K562 (cell line): Measurements from ENCODE around the gene PREX1. TPM values are rescaled to one million over a fixed set of nuclear protein-coding genes. Genes with fewer than 3 reads are reported as not detected.

Experiments
- ATAC-seq: fragments of 200-7000 bp; cut with Tn5 transposase; 3 replicates; pipeline ENCODE4 v1.9.1; 2020; ENCODE audit warnings: moderate library complexity
- BruUV-seq: library from RNA; stranded (reverse); fragments of 400-500 nt; replicated peaks from 2 replicates; lab custom pipeline; 2021; lab: Mats Ljungman, UMichigan
- CTCF ChIA-PET: fragments of 300-600 bp; formaldehyde crosslinking; extraction: SDS; loops from one replicate; lab custom pipeline; 2021; ENCODE audit warnings: low intra/inter-chr PET ratio; lab: Yijun Ruan, JAX
- POLR2A ChIA-PET: fragments of 300-600, 350-650 bp; sonication (Branson Sonifier 250); formaldehyde crosslinking; extraction: SDS; loops from one replicate; lab custom pipeline; 2021; ENCODE audit warnings: antibody characterized with exemption, inconsistent platforms; lab: Yijun Ruan, JAX
- DNase-seq, 4 experiments: peaks; one replicate each; pipeline versions ENCODE4 v3.0.0 to v3.0.0-alpha.2; 2011 to 2018; ENCODE audit warnings: low spot score in 3 of 4, mixed read lengths in 3 of 4; ENCODE audit errors: extremely low read depth in 1 of 4
- FAIRE-seq: peaks from 2 replicates; lab custom pipeline; 2011; peaks lifted over from hg19 to GRCh38; lab: Jason Lieb, UNC
- H2AFZ ChIP-seq: 2 replicates; pipeline ENCODE4 v1.6.0; 2011; ENCODE audit warnings: low read depth, low read length, control low read depth, inconsistent platforms
- H3K27ac ChIP-seq: fragments of 200-600 bp; 3 replicates; pipeline ENCODE4 v1.8.0; 2011; ENCODE audit warnings: low read depth, mild to moderate bottlenecking, control low read depth, inconsistent platforms, low read length, moderate library complexity, mixed read lengths; ENCODE audit errors: extremely low read depth
- H3K27me3 ChIP-seq, 2 experiments: fragments of 300-600 bp in 1 of 2; 2 replicates in 1 of 2; 3 replicates in 1 of 2; pipeline versions ENCODE4 v1.6.0 to v1.8.0; 2011; ENCODE audit warnings: inconsistent platforms in 2 of 2, low read length in 2 of 2, mild to moderate bottlenecking in 1 of 2, mixed read lengths in 1 of 2, moderate library complexity in 1 of 2; ENCODE audit not compliant: control insufficient read depth in 2 of 2, insufficient read depth in 2 of 2
- H3K36me3 ChIP-seq: fragments of 300-600 bp; 3 replicates; pipeline ENCODE4 v1.8.0; 2011; ENCODE audit warnings: mild to moderate bottlenecking, low read length, inconsistent platforms; ENCODE audit not compliant: control insufficient read depth, insufficient read depth
- H3K4me1 ChIP-seq, 2 experiments: fragments of 200-600 bp in 1 of 2; replicated peaks in 1 of 2; 2 replicates in 1 of 2; 3 replicates in 1 of 2; pipeline versions ENCODE4 v1.5.1 to v1.8.0; 2011; ENCODE audit warnings: inconsistent platforms in 2 of 2, low read length in 2 of 2, mild to moderate bottlenecking in 1 of 2, mixed read lengths in 1 of 2, moderate library complexity in 1 of 2; ENCODE audit not compliant: control insufficient read depth in 2 of 2, insufficient read depth in 2 of 2
- H3K4me2 ChIP-seq: 2 replicates; pipeline ENCODE4 v1.6.1; 2011; ENCODE audit warnings: low read length, control low read depth, inconsistent platforms, mixed read lengths; ENCODE audit not compliant: insufficient read depth
- H3K4me3 ChIP-seq: fragments of 200-600 bp; sonication (generic), shearing (Covaris generic); 2 replicates; pipeline ENCODE4 v1.5.1; 2016; ENCODE audit warnings: control low read depth, inconsistent platforms
- H3K79me2 ChIP-seq: fragments of 200-600 bp; 3 replicates; pipeline ENCODE4 v1.8.0; 2011; ENCODE audit warnings: low read length, inconsistent platforms; ENCODE audit not compliant: control insufficient read depth, insufficient read depth
- H3K9ac ChIP-seq, 2 experiments: 2 replicates each; pipeline versions ENCODE4 v1.6.0 to v1.6.1; 2011; ENCODE audit warnings: low read depth in 2 of 2, low read length in 2 of 2, control low read depth in 1 of 2, inconsistent platforms in 1 of 2, mild to moderate bottlenecking in 1 of 2, mixed read lengths in 1 of 2; ENCODE audit not compliant: insufficient read depth in 1 of 2
- H3K9me1 ChIP-seq: one replicate; pipeline ENCODE4 v1.6.0; 2011; ENCODE audit warnings: inconsistent platforms, mild to moderate bottlenecking, low read length, moderate library complexity; ENCODE audit not compliant: control insufficient read depth, insufficient read depth
- H3K9me3 ChIP-seq: replicated peaks from 2 replicates; pipeline ENCODE4 v1.5.1; 2011; ENCODE audit warnings: low read depth, low read length, inconsistent platforms; ENCODE audit not compliant: control insufficient read depth, insufficient read depth
- H4K20me1 ChIP-seq: replicated peaks from 2 replicates; pipeline ENCODE4 v1.6.1; 2011; ENCODE audit warnings: low read length, inconsistent platforms, mixed read lengths; ENCODE audit not compliant: control insufficient read depth, insufficient read depth
- HDAC6 ChIP-seq: IDR thresholded peaks from 2 replicates; pipeline ENCODE4 v1.6.1; 2012; ENCODE audit warnings: low read depth, mild to moderate bottlenecking, control low read depth, inconsistent platforms, low read length, moderate library complexity
- HDAC8 ChIP-seq: fragments of 450-650 bp; IDR thresholded peaks from 2 replicates; pipeline ENCODE4 v1.6.1; 2016; ENCODE audit warnings: mild to moderate bottlenecking, missing genetic modification characterization, moderate library complexity, missing compliant biosample characterization
- JUND ChIP-seq, 2 experiments: IDR thresholded peaks; 2 replicates in 1 of 2; 3 replicates in 1 of 2; pipeline ENCODE4 v1.6.1; 2011; ENCODE audit warnings: borderline replicate concordance in 2 of 2, low read depth in 2 of 2, low read length in 2 of 2, improper control_type of control experiment in 1 of 2, missing biosample characterization in 1 of 2, missing genetic modification characterization in 1 of 2, missing genetic modification reagents in 1 of 2
- POLR2G ChIP-seq: fragments of 200-400 bp; formaldehyde crosslinking; IDR thresholded peaks from 2 replicates; pipeline ENCODE4 v1.6.1; 2017; ENCODE audit warnings: low read depth, mild to moderate bottlenecking, antibody characterized with exemption, low read length, moderate library complexity
- PRPF4 ChIP-seq: fragments of 200-400 bp; formaldehyde crosslinking; IDR thresholded peaks from one replicate; pipeline ENCODE4 v1.6.1; 2017; ENCODE audit warnings: low read length, low read depth, mild to moderate bottlenecking; ENCODE audit not compliant: insufficient read depth, poor library complexity, severe bottlenecking
- RNF2 ChIP-seq: sonication (generic); IDR thresholded peaks from 2 replicates; pipeline ENCODE4 v1.6.1; 2016
- TSC22D4 ChIP-seq: fragments of 450-650 bp; IDR thresholded peaks from 2 replicates; pipeline ENCODE4 v1.6.1; 2016; ENCODE audit warnings: missing genetic modification characterization, missing biosample characterization, control low read depth
- ZFX ChIP-seq: sonication (generic); formaldehyde crosslinking; IDR thresholded peaks from 2 replicates; pipeline ENCODE4 v1.8.0; 2022; ENCODE audit warnings: mild to moderate bottlenecking, missing genetic modification reagents, moderate library complexity
- ZNF584 ChIP-seq: fragments of 200-800 bp; sonication (Bioruptor generic); IDR thresholded peaks from 2 replicates; pipeline ENCODE4 v1.6.1; 2016; ENCODE audit warnings: low read depth, mild to moderate bottlenecking, missing genetic modification characterization, missing compliant biosample characterization
- WGBS: fragments of 100-300 bp; shearing (Covaris generic); methylation state at CpG from one replicate; pipeline ENCODE4 v1.1.6; 2016; ENCODE audit warnings: low coverage, mixed read lengths; ENCODE audit not compliant: insufficient coverage; ENCODE audit errors: missing lambda C conversion rate; 5-methylcytosine and 5-hydroxymethylcytosine counted together
- in situ Hi-C: fragments of 300-500 bp; cut with MboI; formaldehyde crosslinking; loops from 4 replicates; pipeline ENCODE4 v1.15.0; 2018; ENCODE audit warnings: inconsistent platforms, mixed read lengths
- intact Hi-C: fragments of 100-400 bp; cut with micrococcal nuclease; formaldehyde crosslinking; loops from 2 replicates; pipeline ENCODE4 v1.14.2; 2022
- polyA plus RNA-seq, 8 experiments: library from polyadenylated mRNA; depleted of rRNA in 4 of 8; stranded (reverse) in 5 of 8; unstranded in 3 of 8; fragments of >200 nt; fragmentation: Nextera tagmentation in 2 of 8; fragmentation: Illumina TruSeq in 1 of 8; extraction: Ambion mirVana in 2 of 8; extraction: Trizol in 1 of 8; gene quantifications; 2 replicates each; pipeline versions ENCODE4 v1.2.1 to v1.2.3, GENCODE V29; 2011 to 2014; ENCODE audit warnings: inconsistent platforms in 1 of 8, missing spikeins in 1 of 8
- total RNA-seq, 7 experiments: library from RNA; depleted of rRNA in 6 of 7; stranded (reverse); fragments of >200 nt in 6 of 7; fragmentation: Illumina TruSeq in 2 of 7; extraction: Trizol in 2 of 7; gene quantifications; 2 replicates each; pipeline versions ENCODE4 v1.2.1 to v1.2.3, GENCODE V29; 2011 to 2021; ENCODE audit warnings: low replicate concordance in 1 of 7
- TF ChIP-seq, protein P1 (sequence below): sonication (generic); formaldehyde crosslinking; IDR thresholded peaks from 2 replicates; pipeline ENCODE4 v1.8.1; 2023; ENCODE audit warnings: mild to moderate bottlenecking, missing genetic modification reagents, moderate library complexity
- TF ChIP-seq, protein P2 (sequence below): IDR thresholded peaks from 3 replicates; pipeline ENCODE4 v1.6.1; 2011; ENCODE audit warnings: borderline replicate concordance, mild to moderate bottlenecking, moderate library complexity; ENCODE audit not compliant: insufficient read length; ENCODE audit errors: extremely low read depth

The PREX1 gene
- total and polyA plus RNA-seq, 9 of the 15 experiments (the other 6 are each of a cell fraction or from before 2014, with no cell fraction given): 0.37 to 10.4 (median 4.8) TPM

DNA sequence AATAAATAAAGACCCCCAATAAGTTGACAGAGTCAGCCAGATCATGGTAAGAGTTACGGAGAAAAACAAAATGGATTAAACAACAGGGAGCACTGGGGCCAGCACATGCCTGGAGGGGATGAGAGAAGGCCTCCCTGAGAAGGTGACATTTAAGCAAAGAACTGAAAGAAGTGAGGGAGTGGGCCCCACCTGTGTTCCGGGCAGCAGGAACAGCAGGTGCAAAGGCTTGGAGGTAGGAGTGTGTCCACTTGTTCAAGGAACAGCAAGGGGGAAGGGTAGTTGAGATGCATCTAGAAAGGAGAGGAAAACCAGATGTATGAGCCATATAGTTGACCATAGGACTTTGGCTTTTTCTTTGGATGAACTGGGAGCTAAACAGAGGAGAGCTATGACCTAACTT, 7.6 kb upstream of the PREX1 start (continued):
- TF ChIP-seq, protein P1, sequence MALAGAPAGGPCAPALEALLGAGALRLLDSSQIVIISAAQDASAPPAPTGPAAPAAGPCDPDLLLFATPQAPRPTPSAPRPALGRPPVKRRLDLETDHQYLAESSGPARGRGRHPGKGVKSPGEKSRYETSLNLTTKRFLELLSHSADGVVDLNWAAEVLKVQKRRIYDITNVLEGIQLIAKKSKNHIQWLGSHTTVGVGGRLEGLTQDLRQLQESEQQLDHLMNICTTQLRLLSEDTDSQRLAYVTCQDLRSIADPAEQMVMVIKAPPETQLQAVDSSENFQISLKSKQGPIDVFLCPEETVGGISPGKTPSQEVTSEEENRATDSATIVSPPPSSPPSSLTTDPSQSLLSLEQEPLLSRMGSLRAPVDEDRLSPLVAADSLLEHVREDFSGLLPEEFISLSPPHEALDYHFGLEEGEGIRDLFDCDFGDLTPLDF (CRISPR knock-in tag): no peak
- no peak for TF ChIP-seq ZFX (CRISPR knock-in tag)

DNA sequence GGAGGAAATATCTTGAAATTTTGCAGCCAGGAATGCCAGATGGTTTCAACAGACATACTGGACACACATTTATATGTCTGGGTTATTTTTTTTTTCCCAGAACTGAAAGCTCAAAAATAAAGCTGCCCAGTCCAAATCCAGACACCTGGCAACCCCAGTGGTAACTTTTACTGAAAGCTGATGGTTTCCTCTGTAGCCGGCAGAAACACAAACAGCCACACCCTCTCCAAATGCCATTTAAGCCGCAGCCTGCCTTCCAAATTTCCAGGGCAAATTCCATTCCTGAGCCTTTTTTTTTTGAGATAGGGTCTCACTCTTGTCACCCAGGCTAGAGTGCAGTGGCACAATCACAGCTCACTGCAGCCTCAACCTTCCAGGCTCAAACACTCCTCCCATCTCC, 6.5 kb upstream of the PREX1 start:
- H3K9ac ChIP-seq: no peak overlapping the region
- no peaks in the 10 kb centered on the region for H3K9me1 ChIP-seq
- intact Hi-C loops (no loop called here), in situ Hi-C loops (no loop called here)
- H3K27ac ChIP-seq: no peak overlapping the region
- no peaks in the 10 kb centered on the region for H3K36me3 ChIP-seq
- ATAC-seq (no peak), DNase-seq (no peak), FAIRE-seq (no peak)
- no peaks in the 10 kb centered on the region for H4K20me1 ChIP-seq
- TF ChIP-seq HDAC8: no peak
- TF ChIP-seq PRPF4: no peak
- TF ChIP-seq, protein P2, sequence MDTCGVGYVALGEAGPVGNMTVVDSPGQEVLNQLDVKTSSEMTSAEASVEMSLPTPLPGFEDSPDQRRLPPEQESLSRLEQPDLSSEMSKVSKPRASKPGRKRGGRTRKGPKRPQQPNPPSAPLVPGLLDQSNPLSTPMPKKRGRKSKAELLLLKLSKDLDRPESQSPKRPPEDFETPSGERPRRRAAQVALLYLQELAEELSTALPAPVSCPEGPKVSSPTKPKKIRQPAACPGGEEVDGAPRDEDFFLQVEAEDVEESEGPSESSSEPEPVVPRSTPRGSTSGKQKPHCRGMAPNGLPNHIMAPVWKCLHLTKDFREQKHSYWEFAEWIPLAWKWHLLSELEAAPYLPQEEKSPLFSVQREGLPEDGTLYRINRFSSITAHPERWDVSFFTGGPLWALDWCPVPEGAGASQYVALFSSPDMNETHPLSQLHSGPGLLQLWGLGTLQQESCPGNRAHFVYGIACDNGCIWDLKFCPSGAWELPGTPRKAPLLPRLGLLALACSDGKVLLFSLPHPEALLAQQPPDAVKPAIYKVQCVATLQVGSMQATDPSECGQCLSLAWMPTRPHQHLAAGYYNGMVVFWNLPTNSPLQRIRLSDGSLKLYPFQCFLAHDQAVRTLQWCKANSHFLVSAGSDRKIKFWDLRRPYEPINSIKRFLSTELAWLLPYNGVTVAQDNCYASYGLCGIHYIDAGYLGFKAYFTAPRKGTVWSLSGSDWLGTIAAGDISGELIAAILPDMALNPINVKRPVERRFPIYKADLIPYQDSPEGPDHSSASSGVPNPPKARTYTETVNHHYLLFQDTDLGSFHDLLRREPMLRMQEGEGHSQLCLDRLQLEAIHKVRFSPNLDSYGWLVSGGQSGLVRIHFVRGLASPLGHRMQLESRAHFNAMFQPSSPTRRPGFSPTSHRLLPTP: no peak
- TF ChIP-seq HDAC6: no peak
- TF ChIP-seq POLR2G: no peak
- TF ChIP-seq RNF2: no peak
- no peak for TF ChIP-seq TSC22D4
- TF ChIP-seq ZNF584 (CRISPR knock-in tag): no peak
- TF ChIP-seq JUND (IDR thresholded peaks at IDR 0.05; ENCODE audit: borderline replicate concordance, low read depth, low read length): no peak
- no peak for TF ChIP-seq JUND (tag; IDR thresholded peaks at IDR 0.05; ENCODE audit: borderline replicate concordance, low read depth, low read length)
- ChIA-PET CTCF (no interaction called here), POLR2A (no interaction called here)
- WGBS: 36% methylated on average over 2 of the region's 2 CpGs
- no TSS peak for BruUV-seq
- H3K27me3 ChIP-seq: no peaks in the 10 kb centered on the region
- H3K79me2 ChIP-seq: no peaks in the 10 kb centered on the region
- H3K4me1 ChIP-seq: peaks cover 14 to 26% of the 10 kb centered on the region in 2 experiments; a peak in 4 of 5 replicates
- H2AFZ ChIP-seq: no peak overlapping the region
- H3K4me3 ChIP-seq: no peak overlapping the region
- H3K9me3 ChIP-seq: no peaks in the 10 kb centered on the region
- no peak overlapping the region for H3K4me2 ChIP-seq
